Measurements from ENCODE around the gene CD52.
"Not testable (repeated sequence)": the region's sequence is repeated elsewhere in the genome, so short reads cannot be mapped to it uniquely, and the experiment has no call there.

Gene CD52

DNA sequence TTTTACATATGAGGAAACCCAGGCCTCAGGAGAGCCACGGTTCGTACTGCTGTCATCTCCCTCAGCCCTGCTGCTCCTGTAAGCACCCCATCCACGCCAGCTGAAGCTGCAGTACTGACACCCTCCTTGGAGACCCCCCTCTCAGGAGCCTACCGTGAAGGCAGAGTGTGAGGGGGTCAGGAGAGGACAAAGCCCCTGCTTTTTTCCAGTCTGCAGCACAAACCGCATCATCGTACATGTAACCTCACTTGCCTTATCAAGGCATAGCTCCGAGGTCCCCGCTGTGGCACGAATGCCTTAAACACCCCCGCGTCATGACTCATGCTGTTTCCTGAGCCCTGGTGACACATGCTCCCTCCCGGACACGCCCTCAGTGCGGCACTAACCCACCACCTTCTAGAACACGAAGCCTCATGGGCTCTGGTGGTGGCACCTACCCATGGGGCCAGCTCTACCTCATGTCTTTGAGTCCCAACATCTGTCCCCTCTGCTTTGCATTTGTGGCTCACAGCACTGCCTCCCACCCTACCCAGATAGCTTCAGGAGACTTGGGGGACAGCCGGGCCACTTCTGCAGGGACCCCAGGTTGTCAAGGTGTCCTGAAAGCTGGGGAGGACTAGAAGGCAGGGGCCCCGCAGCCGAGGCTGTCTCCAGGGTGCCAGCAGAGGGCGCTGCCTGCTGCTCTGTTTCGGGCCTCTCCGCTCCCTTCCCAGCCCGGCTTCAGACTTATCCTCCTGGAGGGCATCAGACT lies 33.0 kb upstream of the CD52 start:
- DNase-seq: no peak

DNA sequence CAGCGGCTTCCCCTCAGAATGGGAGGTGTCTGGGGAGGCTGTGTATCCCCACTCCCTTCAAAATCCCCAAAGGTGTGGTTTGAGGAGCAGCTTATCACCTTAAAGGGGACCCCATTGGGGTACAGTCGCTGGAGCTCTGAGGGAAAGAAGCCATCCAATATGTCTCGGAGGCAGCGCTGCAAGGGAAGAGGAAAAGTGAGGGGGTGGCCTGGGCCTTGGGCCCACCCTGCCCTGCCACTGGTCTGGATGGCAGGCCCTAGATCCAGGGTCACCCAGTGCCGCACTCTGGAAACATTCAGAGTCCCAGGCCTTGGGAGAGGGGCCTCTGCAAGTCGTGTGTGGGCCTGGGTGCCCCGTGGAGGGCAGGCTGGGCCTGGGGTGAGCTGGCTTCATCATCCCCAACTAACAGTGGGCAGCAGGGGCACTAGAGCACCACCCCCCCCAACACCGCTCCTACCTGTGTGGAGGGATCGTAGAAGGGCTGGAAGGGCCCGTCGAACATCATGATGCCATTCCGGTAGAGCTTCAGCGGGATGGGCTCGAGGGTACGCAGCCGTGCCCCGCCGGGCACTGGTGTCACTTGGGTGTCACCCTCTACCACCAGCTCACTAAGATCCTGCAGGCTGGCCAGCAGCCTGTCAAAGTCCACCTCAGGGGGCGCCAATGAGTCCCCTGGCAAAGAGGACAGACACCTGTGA lies 32.2 kb upstream of the CD52 start:
- DNase-seq: no peak

DNA sequence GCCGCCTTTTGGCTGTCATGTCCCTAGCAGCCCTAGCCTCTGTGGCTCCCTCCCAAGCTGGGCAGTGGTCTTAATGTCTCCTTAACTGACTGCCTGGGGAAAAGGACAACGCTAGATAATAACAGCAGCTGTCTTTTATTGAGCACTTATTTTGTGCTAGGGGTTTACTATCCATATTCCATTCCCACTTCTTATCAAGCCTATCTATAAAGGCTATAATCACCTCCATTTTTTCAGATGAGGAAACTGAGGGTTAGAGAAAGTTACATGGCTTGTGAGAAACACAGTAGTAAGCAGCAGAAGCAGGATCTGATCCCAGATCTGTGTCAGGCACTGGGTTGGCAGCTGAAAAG lies 31.7 kb upstream of the CD52 start:
- DNase-seq: no peak

DNA sequence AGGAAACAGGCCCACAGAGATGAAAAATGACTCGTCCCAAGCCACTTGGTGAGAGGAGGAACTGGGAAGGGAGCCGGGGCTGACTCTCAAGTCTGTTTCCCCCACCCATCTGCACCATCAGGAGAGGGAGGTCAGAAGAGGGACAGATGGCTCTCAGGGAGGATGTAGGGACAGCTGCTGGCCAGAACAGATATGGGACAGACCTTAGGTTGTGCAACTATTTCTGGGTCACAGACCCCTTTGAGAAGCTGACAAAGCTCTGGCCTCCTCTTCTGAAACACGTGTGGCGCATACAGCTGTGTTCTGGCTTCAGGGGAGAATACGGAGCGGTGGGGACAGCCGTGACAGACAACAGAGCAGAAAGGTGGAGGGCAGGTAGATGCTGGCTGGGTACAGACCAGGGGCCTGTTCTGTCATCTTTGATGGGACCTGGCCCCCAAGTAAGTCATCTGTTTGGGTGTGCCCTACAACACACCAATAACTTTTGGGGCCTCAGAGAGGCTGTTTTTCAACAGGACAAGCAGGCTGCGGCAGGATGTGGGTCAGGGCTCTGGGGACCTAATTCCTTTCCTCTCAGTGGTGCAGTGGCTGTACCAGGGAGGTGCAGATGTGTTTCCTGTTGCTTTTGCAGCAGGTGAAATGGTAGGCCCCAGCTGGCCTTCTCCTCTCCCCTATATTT lies 30.6 kb upstream of the CD52 start:
- DNase-seq: no peak

DNA sequence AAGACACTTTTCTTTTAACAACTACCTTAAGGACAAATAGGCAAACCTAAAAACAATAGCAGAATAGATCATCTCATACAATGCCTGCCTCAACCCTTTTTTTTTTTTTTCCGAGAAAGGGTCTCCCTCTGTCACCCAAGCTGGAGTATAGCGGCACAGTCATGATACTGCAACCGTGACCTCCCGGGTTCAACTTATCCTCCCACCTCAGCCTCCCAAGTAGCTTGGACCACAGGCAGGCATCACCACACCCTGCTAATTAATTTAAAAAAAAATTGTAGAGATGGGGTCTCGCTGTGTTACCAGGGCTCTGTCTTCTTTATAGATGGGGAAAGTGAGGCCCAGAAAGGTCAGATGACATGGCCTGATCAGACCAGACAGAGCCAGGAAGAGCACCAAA lies 29.9 kb upstream of the CD52 start:
- no peak for DNase-seq

DNA sequence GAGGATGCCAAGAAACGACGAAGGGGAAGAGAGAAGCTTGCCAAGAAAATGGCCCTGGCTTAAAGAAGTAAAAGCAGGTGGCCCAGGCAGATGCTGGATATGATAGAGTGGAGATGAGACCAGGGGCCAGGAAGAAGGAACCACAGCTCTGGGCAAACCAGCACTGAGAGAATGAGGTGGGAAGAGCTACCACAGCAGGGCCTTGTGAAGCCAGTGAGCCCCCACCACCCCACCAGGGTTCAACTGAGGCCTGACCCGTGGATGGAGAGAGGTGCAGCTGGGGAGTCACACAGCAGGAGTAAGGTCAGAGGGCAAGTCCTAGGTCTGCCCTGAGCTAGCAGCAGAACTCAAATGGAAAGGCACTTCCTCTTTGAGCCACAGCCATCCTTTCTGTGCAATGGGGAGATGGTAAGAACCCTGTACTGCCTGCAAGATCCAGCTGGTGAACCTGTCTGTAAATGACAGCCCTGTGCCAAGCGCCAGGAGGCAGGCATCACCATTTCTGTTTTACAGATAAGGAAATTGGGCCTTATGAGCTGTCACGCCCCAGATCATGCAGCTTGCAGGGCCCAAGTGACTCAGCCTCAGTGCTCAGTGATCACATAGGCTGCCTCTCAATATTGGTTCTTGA lies 29.3 kb upstream of the CD52 start:
- no peak for DNase-seq

DNA sequence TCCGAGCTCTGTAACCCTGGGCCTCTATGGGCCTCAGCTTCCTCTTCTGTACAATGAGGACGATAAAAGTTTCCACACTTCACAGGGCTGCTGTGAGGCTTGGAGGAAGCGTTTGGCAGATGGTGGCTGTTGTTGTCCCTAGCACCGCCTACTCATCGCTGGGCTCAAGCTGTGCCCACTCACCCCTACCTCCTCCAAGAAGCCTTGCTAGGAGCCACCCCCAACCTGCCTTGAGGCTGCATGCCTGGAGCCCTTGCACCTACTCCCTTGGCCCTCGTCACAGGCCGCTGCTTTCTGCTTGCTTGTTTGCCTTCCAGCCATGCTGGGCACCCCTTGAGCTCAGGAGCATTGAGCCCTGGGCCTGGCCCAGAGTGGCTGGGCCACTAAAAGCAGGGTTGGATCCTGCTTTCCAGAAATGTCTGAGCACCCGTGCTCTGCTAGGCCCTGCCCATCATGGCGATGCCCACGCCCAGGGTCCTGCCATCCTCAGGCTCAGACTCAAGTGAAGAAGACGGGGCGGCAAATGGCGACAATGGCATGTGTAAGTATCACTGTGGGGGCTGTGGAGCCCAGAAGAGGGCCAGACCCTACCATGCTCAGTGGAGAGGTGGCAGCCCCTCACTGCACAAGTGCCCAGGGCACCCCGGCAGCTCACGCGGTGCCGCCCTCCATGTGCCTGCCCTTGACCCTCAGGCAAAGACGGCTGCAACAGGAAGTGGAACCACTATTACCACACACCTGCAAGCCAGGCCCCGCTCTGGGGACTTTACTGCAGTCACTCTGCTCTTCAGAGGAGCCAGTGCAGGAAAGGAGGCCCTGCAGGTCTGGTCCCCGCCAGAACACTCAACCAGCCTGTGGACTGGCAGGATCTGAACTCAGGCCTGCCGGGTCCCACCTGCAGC lies 28.3 kb upstream of the CD52 start:
- DNase-seq: no peak

DNA sequence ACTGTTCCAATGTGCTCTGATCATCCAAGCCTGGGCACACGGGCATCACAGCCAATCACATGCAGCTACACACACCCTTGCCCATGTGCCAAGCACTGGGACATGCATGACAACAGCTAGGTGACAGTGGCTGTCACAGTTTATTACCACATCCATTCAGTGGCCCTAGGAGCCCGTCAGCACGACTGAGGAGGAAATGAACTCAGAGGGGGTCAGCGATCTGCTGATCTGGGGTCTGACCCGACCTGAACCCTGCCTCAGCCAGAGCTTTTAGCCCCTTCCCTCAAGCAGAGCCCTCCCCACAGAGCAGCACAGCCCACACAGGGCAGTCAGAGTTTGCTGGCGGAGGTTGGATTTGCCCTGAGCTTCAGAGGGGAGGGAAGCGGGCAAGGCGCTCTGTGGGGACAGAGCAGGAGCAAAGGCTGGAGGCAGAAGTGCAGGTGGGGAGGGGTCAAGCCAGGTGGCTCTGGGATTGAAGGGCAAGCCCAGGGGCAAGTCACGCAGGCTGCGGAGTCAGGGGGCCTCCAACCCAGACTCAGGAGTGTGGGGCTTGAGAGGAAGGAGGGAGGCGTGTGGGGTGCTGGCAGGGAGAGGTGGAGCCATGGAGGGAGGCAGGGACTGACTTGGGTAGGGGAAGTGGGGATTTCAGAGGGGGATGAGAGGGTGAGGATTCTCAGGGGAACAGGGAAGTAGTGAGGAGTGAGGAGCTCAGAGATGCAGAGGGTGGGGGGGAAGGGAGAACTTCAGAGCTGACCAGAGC lies 27.5 kb upstream of the CD52 start:
- DNase-seq: no peak

DNA sequence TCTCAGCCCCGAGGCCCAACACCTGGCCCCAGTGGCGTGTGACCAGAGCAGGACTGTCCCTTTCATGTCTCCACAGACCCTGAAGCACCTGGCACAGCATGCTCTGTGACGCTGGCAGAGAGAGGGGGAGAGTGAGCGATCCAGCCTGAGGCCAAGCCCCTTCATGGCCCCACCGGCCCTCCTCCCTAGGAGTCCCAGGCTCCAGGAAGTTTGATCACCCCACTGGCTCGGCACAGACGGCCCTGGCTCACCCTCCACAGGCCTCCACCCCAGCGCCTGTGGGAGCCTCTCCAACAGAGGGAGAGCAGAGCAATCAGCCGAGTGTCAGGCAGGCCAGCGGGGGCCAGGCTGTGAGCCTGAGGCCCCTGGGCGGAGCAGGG lies 26.9 kb upstream of the CD52 start:
- no peak for DNase-seq

DNA sequence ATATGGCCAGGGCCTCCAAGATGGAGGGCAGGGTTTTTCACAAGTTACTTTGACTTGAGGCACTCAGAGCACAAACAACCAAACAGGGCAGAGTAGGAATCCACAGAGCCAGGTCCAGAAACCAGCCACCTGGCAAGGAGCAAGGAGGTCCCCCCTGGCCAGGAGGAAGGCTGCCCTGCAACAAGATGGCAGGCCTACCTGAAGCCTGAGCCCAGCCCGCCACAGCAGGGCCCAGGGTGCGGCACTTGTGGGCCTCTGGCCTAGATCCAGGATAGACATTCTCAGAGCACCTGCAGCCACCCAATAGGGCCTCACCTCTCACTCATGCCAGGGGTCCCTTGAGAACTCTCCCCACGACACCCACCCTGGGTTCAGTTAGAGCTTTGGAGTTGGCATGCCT lies 26.3 kb upstream of the CD52 start:
- DNase-seq: no peak

DNA sequence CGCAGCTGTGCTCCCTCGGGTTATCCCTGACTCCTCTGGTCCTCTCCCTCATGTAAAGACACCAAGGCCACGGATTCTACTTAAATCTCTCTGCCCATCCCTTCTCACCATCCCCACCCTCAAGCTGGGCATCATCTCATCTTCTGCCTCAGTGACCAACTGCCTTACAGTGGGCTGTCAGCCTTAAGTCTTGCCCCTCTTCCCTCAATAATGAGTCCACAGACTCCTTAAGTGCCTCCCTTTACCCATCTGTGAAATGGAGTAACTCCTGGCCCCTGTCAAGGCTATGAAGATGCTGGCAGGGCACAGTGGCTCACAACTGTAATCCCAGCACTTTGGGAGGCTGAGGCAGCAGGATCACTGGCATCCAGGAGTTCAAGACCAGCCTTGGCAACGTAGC lies 25.8 kb upstream of the CD52 start:
- DNase-seq: no peak

DNA sequence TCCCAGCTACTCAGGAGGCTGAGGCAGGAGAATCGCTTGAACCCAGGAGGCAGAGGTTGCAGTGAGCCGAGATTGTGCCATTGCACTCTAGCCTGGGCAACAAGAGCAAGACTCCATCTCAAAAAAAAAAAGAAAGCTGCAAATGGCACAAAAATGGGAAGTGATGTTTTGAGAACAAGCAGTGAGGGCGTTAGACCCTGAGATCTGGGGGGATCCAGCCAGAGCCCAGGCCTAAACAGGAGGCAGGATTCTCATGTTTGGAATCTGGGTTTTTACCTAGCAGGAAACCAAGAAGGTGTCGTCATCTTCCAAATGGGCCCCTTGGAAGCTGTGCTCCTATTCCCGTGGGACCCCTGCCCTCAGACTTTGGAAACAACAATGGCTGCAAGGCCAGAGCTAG lies 25.0 kb upstream of the CD52 start:
- not testable (repeated sequence) for DNase-seq

DNA sequence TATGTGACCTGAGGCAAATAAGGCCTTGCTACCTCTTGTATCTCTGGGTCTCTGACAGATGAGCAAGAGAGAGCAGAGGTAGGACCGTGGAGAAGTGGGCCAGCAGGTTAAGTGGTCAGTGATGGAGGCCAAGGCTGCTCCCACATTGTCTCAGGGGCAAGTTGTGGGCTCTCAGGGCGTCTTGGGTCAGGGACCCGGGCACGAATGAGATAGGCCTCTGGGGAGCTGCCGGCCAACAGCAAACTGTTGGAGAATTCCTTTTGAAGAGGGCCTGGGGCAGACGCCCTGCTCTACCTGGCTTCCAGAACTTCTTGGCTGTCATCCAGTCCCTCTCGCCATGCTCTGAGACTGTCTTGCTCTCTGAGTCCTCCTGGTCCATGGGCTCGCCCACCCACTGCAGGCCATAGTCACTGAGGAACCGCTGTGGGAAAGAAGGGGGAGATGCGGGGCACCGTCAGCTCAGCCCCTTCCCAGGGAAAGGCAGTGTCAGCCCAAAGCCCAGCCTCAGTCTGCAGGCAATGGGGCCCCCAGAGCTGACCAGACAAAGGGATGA lies 23.8 kb upstream of the CD52 start:
- no peak for DNase-seq

DNA sequence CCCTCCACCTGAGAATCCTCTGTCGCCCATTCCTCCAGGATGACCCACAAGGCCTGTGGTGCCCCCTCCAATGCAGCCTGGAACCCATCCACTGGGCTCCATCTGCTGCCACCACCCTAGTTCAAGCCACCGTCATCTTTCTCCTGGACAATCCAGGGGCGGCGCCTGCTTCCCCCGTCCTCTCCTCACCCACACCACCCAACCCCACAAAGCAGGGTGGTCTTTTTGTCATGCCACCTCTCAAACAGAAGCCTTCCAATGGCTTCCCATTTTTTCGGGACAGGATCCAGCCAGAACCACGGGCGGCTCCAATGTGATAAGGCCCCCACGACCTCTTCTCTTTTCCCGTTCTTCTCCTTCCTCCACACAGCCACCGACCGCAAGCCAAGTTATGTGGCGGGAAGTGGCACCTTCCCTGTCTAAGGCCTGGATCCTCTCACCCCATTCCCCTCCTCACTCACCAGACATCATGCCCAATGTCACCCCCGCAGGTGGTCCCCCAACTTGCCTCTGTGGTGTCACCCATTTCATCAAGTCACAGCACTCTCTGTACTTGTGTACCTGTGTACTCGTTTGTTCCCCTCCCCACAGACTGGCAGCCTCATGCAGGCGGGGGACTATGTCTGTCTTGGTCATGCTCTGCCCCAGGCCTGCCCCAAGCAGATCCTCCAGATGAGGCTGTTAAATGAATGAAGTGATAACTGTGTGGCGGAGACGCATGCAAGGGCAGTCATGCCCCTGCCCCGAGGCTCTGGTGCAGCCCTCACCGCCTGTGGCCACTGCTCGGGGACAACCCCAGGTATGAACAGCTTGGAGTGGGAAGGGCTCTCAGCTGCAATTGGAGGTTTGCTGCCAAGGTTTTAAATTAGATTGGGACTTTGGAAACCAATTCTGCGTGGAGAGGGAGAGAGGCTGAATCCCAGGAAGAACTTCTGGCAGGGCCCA lies 22.3 kb upstream of the CD52 start:
- DNase-seq: no peak

DNA sequence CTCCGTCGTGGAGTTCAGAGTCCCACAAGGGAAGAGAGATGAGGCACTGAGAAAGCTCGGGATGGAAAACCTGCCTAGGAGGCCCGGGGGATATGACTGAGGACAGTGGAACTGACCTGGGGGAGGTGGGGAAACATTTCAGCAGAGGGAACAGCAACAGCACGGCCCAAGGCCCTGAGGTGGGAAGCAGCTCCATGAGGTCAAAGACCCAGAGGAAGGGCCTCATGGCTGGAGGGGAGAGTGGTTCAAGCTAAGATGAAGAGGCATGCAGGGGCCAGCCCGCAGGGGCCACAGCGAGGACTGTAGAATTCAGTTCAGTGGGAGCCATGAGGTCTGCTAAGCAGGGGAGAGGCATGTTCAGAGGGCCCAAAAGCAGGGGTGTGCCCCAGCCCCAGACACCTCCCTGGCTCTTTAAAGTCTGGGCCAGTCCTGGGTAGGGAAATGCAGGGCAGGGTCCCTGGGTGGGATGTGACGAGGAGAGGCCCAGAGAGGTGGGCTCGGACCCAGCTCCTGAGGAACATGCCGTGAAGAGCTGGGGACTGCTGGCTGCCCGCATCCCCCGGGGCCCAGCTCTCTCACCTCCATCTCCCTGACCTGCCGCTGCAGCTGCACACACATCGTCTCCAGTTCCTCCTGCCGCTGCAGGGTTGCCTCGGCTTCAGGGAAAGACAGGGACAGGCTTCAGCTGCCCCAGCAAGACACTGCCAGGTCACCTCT lies 21.3 kb upstream of the CD52 start:
- DNase-seq: no peak

DNA sequence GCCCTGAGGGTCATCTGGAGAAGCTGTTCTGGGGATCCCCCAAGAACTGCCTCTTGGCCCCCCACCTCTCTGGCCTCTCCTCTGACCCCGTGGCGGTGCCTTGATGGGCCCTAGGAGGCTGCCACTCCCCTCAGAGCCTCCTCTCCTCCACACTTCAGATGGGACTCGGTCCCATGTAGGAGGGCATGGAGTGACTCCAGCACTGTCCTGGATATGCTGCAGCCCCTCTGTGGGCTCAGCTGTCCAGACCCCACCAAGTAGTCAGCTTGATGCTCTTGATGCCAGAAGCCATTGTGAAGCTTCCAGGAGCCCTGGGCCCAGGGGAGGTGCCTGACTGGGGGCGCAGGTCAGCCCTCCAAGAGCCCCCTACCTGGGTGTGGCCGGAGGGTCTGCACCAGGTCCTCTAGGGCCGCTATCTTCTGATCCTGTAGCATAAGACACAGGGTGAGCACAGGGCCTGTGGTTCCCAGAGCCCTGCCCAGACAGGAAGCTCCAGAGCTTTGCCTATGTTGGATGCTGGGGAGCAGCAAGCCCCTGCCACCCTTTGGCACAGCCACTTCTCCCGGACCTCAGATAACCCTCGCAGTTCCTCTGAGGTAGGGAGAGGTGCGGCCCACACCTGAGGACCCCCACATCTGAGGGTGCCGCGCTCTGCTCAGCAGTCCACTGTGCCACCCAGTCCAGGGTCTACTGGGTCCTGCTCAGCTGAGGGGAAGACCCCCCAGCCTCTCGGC lies 20.5 kb upstream of the CD52 start:
- no peak for DNase-seq

DNA sequence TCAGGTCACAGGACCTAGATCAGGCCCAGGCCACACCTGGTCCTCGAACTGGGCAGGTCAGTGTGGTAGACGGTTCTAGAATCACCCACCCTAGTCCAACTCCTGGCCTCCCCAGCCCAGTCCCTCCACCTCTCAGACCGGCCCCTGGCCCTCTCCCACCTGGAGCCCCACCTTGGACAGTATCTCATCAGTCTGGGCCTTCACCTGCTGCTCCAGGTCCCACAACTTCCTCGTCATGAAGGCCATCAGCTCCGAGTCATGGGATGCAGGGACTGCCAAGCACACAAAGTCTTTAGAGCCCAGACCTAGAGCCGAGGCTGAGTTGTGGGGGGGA lies 20.0 kb upstream of the CD52 start:
- DNase-seq: no peak

DNA sequence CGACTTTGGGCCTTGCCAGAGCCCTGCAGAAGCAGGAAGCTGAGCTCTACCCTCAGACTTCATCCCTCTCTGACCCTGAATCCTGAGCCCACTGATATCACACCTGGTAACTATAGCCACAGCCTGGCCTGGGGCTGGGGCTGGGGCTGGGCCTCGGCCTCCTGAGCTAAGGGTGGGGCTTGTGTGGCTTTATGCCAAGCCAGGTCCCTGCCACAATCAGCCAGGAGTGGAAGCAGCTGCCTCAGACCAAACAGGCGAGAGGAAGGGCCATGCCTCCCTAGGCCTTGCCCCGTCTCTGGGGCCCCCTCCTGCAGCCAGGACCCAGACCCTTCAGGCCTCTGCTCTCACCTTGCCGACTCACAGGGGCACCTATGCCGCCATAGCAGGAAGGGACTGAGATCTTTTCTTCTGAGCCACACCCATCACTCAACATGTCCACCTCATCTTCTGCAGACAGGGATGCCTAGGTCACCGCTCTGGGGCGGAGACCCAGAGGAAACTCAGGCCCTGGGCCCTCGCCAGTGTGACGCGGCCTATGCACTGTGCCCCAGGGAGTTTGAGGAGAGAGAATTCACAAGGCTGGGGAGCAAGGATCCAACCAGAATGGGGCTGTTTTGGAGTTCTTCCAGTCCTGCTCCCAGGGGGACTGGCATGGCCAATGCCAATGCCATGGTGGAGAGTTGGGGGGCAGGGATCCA lies 17.0 kb upstream of the CD52 start:
- DNase-seq: no peak

Measured in NCI-H146 (cell line).